HUES6 (cell line): ENCODE measurements around the gene CCL18.
"Not testable (repeated sequence)": the region's sequence is repeated elsewhere in the genome, so short reads cannot be mapped to it uniquely, and the experiment has no call there.

Experiments used
- H3K27ac ChIP-seq: 2 replicates; pipeline ENCODE4 v1.7.0; 2013; ENCODE audit warnings: low read depth, mild to moderate bottlenecking, low read length, inconsistent platforms
- H3K27me3 ChIP-seq: 2 replicates; pipeline ENCODE4 v1.6.1; 2013; ENCODE audit warnings: low read length; ENCODE audit not compliant: control insufficient read depth, insufficient read depth
- H3K36me3 ChIP-seq: 2 replicates; pipeline ENCODE4 v1.6.1; 2013; ENCODE audit warnings: low read length; ENCODE audit not compliant: control insufficient read depth, insufficient read depth
- H3K4me1 ChIP-seq: 2 replicates; pipeline ENCODE4 v1.6.1; 2013; ENCODE audit warnings: low read length; ENCODE audit not compliant: control insufficient read depth, insufficient read depth
- H3K4me3 ChIP-seq: 2 replicates; pipeline ENCODE4 v1.5.1; 2013; ENCODE audit warnings: low read depth, low read length
- H3K9ac ChIP-seq: one replicate; pipeline ENCODE4 v1.6.1; 2013; ENCODE audit warnings: mild to moderate bottlenecking, low read length
- H3K9me3 ChIP-seq: 2 replicates; pipeline ENCODE4 v1.6.1; 2013; ENCODE audit warnings: low read depth, low read length; ENCODE audit not compliant: control insufficient read depth, insufficient read depth

Gene CCL18

GRCh38 chr17:36117505-36118382 is 53.7 kb downstream of the CCL18 start:
- H3K27me3 ChIP-seq, result no peaks in the 10 kb centered on the region
- no peak overlapping the region for H3K4me3 ChIP-seq
- no peaks in the 10 kb centered on the region for H3K36me3 ChIP-seq
- H3K9me3 ChIP-seq, result peaks cover 11% of the 10 kb centered on the region; the same call in 1 of the 2 replicates
- peaks cover 10% of the 10 kb centered on the region for H3K4me1 ChIP-seq
- no peak overlapping the region for H3K27ac ChIP-seq
- no peak overlapping the region for H3K9ac ChIP-seq

GRCh38 chr17:36118477-36119353 is 54.6 kb downstream of the CCL18 start:
- H3K27me3 ChIP-seq, result no peaks in the 10 kb centered on the region
- H3K27ac ChIP-seq, result no peak overlapping the region
- no peak overlapping the region for H3K9ac ChIP-seq
- peaks cover 4% of the 10 kb centered on the region; the same call in 1 of the 2 replicates for H3K9me3 ChIP-seq
- H3K36me3 ChIP-seq, result no peaks in the 10 kb centered on the region
- H3K4me1 ChIP-seq, result peaks cover 20% of the 10 kb centered on the region
- H3K4me3 ChIP-seq, result no peak overlapping the region

GRCh38 chr17:36120221-36120620 is 56.1 kb downstream of the CCL18 start:
- peaks cover 10% of the 10 kb centered on the region for H3K9me3 ChIP-seq
- H3K27me3 ChIP-seq, result no peaks in the 10 kb centered on the region
- no peak overlapping the region for H3K4me3 ChIP-seq
- H3K9ac ChIP-seq, result no peak overlapping the region
- no peaks in the 10 kb centered on the region for H3K36me3 ChIP-seq
- no peak overlapping the region for H3K27ac ChIP-seq
- H3K4me1 ChIP-seq, result peaks cover 32% of the 10 kb centered on the region

- H3K27ac ChIP-seq, H3K4me3 ChIP-seq, H3K9ac ChIP-seq, H3K36me3 ChIP-seq, H3K27me3 ChIP-seq: not testable (repeated sequence)
- Histone ChIP-seq H3K9me3 (peaks cover 18% of the 10 kb centered on the region), H3K4me1 (peaks cover 33% of the 10 kb centered on the region)
Observed at GRCh38 chr17:36121099-36121498, 57.0 kb downstream of the CCL18 start.
